HG02623 (cell line): Measurements from ENCODE around the gene FAM234A.

ENCODE experiments used
- ATAC-seq: cut with Tn5 transposase; IDR thresholded peaks from one replicate; pipeline ENCODE4 v1.9.1; 2021; ENCODE audit warnings: moderate library complexity; ENCODE audit not compliant: unreplicated experiment

FAM234A gene

GRCh38 chr16:280005-280460 is 45.4 kb downstream of the FAM234A start:
- ATAC-seq, result no peak

DNA sequence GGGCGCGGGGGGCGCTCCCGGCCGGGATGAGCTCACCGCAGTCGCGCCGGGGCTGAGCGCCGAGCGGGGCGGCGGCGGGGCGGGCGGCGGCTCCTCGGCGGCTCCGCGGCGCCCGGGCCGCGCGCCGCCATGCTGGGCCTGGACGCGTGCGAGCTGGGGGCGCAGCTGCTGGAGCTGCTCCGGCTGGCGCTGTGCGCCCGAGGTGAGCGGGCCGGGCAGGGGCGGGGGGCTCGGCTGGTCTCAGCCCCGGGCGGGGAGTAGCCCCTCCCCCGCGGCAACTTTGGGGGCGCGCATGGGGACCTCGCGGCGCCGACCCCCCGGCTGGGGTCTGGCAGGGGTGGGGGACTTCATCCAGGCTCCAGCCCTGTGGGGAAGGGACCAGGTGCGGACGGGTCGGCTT is 45.9 kb downstream of the FAM234A start, which contains the start of gene ARHGDIG:
TSS of gene ARHGDIG (plus strand) at position 40 of the 400 bp plus-strand sequence. CDS start at position 130, 90 bp downstream.
- no peak for ATAC-seq

- no peak for ATAC-seq
Observed at GRCh38 chr16:280991-281659, 46.5 kb downstream of the FAM234A start.

- no peak for ATAC-seq
Observed at GRCh38 chr16:281660-282255, 47.1 kb downstream of the FAM234A start.

DNA sequence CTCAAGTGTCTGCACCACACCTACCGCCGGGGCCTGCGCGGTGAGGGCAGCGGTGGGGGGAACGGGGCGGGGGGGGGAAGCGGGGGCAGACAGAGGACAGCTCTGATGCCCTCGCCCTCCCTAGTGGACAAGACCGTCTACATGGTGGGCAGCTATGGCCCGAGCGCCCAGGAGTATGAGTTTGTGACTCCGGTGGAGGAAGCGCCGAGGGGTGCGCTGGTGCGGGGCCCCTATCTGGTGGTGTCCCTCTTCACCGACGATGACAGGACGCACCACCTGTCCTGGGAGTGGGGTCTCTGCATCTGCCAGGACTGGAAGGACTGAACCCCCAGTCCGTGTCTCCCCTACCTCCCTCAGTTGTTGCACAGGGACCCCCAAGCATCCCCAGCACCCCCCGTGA is 47.9 kb downstream of the FAM234A start:
- ATAC-seq, result no peak

GRCh38 chr16:283033-283805 is 48.6 kb downstream of the FAM234A start, which contains the start of gene PDIA2:
Gene PDIA2, plus strand, starts transcription at chr16:283164. Its CDS starts 6 bp downstream, at chr16:283170.
- ATAC-seq, result no peak

GRCh38 chr16:284204-285120 is 49.8 kb downstream of the FAM234A start:
- ATAC-seq, result no peak

DNA sequence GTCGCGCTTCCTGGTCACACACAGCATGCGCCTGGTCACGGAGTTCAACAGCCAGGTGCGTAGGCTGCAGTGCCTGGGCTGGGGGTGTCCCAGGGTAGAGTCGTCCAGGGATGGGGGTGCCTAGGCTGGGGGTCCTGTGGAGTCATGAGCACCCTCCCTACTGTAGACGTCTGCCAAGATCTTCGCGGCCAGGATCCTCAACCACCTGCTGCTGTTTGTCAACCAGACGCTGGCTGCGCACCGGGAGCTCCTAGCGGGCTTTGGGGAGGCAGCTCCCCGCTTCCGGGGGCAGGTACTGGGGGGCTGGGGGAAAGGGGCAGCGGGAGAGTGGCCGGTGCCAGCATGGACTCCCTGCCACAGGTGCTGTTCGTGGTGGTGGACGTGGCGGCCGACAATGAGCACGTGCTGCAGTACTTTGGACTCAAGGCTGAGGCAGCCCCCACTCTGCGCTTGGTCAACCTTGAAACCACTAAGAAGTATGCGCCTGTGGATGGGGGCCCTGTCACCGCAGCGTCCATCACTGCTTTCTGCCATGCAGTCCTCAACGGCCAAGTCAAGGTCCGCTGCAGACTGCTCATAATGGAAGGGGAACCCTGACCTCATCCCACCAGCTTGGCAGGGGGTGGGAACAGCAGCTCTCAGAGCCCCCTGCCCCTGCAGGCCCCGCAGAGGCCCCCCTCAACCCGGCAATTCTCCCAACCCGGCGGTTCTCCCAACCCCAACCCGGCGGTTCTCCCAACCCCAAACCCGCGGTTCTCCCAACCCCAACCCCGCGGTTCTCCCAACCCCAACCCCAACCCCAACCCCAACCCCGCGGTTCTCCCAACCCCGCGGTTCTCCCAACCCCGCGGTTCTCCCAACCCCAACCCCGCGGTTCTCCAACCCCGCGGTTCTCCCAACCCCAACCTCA is 50.8 kb downstream of the FAM234A start:
- ATAC-seq, result no peak

DNA sequence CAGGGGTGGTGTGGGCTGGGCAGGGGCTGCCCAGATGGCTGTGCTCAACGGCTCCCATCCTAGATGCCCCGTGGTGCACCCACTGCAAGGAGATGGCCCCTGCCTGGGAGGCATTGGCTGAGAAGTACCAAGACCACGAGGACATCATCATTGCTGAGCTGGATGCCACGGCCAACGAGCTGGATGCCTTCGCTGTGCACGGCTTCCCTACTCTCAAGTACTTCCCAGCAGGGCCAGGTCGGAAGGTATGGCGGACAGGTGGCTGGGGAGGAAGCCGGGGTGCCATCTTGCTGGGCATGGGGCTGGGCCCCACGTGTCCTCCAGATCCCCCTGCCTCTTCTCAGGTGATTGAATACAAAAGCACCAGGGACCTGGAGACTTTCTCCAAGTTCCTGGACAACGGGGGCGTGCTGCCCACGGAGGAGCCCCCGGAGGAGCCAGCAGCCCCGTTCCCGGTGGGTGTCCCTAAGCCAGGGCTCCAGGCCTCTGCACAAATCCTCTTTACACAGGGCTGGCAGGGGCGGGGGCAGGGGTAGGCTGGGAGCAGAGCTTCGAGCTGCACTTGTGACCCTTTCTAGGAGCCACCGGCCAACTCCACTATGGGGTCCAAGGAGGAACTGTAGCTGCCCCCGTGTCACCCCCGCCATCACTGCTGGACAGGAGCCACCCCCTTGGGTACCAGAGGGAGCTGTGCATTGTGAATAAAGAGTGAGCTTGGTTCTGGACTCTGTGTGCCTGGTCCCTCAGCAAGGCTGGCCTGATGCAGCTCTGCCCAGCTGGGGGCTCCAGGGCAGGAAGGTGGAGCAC is 52.1 kb downstream of the FAM234A start:
- no peak for ATAC-seq

GRCh38 chr16:287298-287811 is 52.7 kb downstream of the FAM234A start:
- ATAC-seq, result no peak

GRCh38 chr16:287981-288920 is 53.6 kb downstream of the FAM234A start:
- no peak for ATAC-seq

DNA sequence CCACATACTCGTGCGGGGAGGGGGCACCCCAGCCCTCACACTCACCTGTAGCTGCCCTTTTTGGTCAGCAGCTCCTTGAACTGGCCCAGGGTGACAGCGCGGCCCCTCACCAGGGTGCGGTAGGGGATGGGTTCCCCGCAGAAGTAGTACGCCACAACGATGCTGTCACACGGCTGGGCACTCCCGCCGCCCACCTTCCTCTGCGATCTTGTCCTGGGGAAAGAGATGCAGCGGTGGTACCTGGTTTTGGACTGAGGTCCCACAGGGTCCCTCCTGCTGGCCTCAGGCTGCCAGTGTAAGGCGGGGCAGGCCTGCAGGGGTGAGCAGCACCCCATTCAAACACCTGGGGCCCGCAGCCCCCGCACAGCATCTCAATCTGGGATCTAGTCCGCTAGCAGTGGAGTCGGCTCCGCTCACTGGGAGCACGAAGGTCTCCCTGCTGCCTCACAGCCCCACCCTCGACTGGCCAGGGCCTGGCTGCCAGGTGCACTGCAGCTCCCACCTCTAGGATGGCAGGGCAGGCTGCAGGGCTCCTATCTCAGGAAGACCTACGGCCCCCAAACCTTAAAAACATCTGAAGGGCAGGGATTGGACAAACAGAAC is 54.9 kb downstream of the FAM234A start:
- no peak for ATAC-seq

DNA sequence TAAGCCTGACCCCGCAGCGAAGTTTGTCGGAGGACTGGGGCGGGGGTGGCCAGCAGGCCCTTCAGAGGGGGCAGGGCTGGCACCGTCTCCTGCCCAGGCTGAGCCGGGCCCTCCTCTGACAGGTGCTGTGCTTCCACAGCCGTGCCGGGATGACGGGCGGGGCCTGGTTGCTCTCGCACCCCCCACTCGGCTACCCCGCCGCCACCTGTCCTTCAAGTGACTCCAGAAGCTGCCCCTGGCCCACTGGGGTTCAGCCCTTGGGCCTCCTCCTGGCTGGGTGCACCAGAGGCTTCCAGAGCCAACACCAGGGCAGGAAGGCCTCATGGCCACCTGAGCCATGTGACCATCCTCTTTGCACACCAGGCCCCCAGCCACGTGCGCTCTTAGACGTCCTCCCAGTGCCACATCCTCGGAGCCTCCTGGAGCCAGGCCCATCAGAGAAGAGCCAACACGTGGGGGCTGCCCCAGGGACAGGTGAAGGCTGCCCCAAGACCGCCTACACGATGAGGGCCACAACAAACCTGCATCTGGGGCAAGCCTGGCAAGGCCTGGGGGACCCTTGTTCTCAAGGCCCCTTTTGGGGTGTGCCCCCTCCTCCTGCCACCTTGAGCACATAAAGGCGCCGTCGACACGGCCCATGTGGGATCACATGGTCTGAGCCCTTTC is 55.5 kb downstream of the FAM234A start:
- ATAC-seq, result no peak

DNA sequence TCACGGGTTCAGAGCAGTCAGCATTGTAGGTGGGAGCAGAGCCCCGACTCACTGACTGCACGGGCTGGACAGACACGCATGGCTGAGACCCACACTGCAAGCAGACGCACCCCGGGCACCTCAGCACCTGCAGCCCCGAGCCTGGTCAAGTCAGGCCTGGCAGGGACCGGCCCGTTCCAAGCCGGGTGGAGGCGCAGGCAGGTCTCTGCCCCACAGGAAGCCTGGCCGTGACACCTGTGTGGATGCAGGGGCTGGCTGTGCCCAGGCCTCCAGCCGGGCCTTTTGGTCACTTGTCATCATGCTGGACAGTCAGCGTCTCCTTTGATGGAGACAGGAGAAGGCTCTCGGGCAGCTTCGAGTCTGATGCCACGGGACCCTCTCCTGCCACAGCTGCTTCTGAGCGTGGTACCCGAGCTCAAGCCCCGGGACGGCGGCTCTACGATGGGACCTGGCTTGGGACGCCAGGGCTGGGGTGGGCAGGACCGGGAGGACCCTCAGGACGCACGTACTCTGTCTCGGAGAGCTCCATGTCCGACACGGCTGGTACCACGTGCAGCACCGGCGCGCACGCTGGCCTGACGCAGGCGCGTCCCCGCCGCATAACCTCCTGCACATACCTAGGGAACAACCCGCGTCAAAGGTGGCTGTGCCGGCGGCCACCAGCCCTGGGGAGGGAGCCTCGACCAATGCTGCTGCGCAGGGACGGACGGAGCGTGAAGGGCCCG is 56.2 kb downstream of the FAM234A start:
- ATAC-seq, result no peak

GRCh38 chr16:291539-291938 is 56.9 kb downstream of the FAM234A start:
- no peak for ATAC-seq
